Measurements from ENCODE around the gene FRMD1.

The FRMD1 gene

GRCh38 chr6:168042426-168043192 lies 36.4 kb downstream of the FRMD1 start:
- TF ChIP-seq CTCF (IDR thresholded peaks at IDR 0.05; ENCODE audit: borderline replicate concordance, control extremely low read depth, extremely low read depth, insufficient read depth, missing control alignments), result no peak
- in situ Hi-C loops (cut with MboI; ENCODE audit: low sequenced_read_pairs, unreplicated experiment), result no loop called here
- DNase-seq (ENCODE audit: low spot score), result peak; percentile 25

GRCh38 chr6:168041928-168042327 lies 37.1 kb downstream of the FRMD1 start:
- in situ Hi-C loops (cut with MboI; ENCODE audit: low sequenced_read_pairs, unreplicated experiment), result no loop called here
- TF ChIP-seq CTCF (IDR thresholded peaks at IDR 0.05; ENCODE audit: borderline replicate concordance, control extremely low read depth, extremely low read depth, insufficient read depth, missing control alignments), result no peak
- DNase-seq (ENCODE audit: low spot score), result no peak

- in situ Hi-C loops (cut with MboI; ENCODE audit: low sequenced_read_pairs, unreplicated experiment), result no loop called here
- TF ChIP-seq CTCF (IDR thresholded peaks at IDR 0.05; ENCODE audit: borderline replicate concordance, control extremely low read depth, extremely low read depth, insufficient read depth, missing control alignments), result no peak
- no peak for DNase-seq (ENCODE audit: low spot score)
These were observed 38.0 kb downstream of the FRMD1 start for GRCh38 chr6:168040856-168041496.

- peak; percentile 20 for DNase-seq (ENCODE audit: low spot score)
- in situ Hi-C loops (cut with MboI; ENCODE audit: low sequenced_read_pairs, unreplicated experiment), result no loop called here
- TF ChIP-seq CTCF (IDR thresholded peaks at IDR 0.05; ENCODE audit: borderline replicate concordance, control extremely low read depth, extremely low read depth, insufficient read depth, missing control alignments), result no peak
These were observed 39.2 kb downstream of the FRMD1 start for GRCh38 chr6:168039849-168040248.

GRCh38 chr6:168039301-168039700 lies 39.7 kb downstream of the FRMD1 start:
- TF ChIP-seq CTCF (IDR thresholded peaks at IDR 0.05; ENCODE audit: borderline replicate concordance, control extremely low read depth, extremely low read depth, insufficient read depth, missing control alignments), result no peak
- in situ Hi-C loops (cut with MboI; ENCODE audit: low sequenced_read_pairs, unreplicated experiment), result no loop called here
- peak; percentile 16 for DNase-seq (ENCODE audit: low spot score)

GRCh38 chr6:168038576-168039140 lies 40.4 kb downstream of the FRMD1 start:
- in situ Hi-C loops (cut with MboI; ENCODE audit: low sequenced_read_pairs, unreplicated experiment), result no loop called here
- TF ChIP-seq CTCF (IDR thresholded peaks at IDR 0.05; ENCODE audit: borderline replicate concordance, control extremely low read depth, extremely low read depth, insufficient read depth, missing control alignments), result no peak

More at GRCh38 chr6:168038576-168039140, 40.4 kb downstream of the FRMD1 start:
- no peak for DNase-seq (ENCODE audit: low spot score)
